LNCaP clone FGC (cell line): Measurements from ENCODE around the gene DAZL.

Experiments used
- DNase-seq: peaks from one replicate; pipeline ENCODE4 v3.0.0-alpha.2; 2011; ENCODE audit warnings: low read depth
- H3K4me3 ChIP-seq: 2 replicates; pipeline ENCODE4 v1.5.1; 2011; ENCODE audit warnings: mild to moderate bottlenecking, low read depth, low read length, control low read depth
- TF ChIP-seq, protein P1 (sequence below): IDR thresholded peaks from 2 replicates; pipeline ENCODE4 v1.5.1; 2012; ENCODE audit warnings: mild to moderate bottlenecking; ENCODE audit not compliant: control insufficient read depth, insufficient read depth; ENCODE audit errors: extremely low read depth

Gene DAZL

GRCh38 chr3:16604887-16605602 lies at the start of gene DAZL:
Gene DAZL (minus strand): TSS chr3:16605423. CDS start chr3:16605205, 218 bp downstream.
- TF ChIP-seq, protein P1, sequence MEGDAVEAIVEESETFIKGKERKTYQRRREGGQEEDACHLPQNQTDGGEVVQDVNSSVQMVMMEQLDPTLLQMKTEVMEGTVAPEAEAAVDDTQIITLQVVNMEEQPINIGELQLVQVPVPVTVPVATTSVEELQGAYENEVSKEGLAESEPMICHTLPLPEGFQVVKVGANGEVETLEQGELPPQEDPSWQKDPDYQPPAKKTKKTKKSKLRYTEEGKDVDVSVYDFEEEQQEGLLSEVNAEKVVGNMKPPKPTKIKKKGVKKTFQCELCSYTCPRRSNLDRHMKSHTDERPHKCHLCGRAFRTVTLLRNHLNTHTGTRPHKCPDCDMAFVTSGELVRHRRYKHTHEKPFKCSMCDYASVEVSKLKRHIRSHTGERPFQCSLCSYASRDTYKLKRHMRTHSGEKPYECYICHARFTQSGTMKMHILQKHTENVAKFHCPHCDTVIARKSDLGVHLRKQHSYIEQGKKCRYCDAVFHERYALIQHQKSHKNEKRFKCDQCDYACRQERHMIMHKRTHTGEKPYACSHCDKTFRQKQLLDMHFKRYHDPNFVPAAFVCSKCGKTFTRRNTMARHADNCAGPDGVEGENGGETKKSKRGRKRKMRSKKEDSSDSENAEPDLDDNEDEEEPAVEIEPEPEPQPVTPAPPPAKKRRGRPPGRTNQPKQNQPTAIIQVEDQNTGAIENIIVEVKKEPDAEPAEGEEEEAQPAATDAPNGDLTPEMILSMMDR, result no peak
- DNase-seq, result no peak
- no peak within 1 kb of the TSS for H3K4me3 ChIP-seq

- no peak for DNase-seq
- TF ChIP-seq, protein P1, result no peak
- no peak overlapping the region for H3K4me3 ChIP-seq
Observed at GRCh38 chr3:16654976-16655375, 49.8 kb upstream of the DAZL start.

DNA sequence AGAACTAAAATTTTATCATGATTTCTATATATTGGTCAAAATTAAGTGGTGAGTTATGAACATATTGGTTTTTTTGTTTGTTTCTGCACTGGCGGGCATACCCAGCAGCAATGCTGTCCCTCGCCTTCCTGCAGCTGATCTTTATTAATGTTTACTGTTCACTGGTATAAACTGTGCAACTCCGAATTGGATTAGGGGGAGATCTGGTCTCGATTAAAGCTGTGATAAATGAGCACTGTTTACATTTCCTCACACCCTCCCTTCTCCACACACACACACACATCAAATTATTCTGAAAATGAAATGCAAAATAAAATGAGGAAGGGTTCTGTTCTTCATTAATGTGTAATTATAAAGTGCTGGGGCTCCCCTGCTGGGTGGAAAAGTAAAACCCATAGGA lies 48.5 kb upstream of the DAZL start:
- no peak for DNase-seq
- TF ChIP-seq, protein P1, result no peak
- no peak overlapping the region for H3K4me3 ChIP-seq

GRCh38 chr3:16647668-16648067 lies 42.4 kb upstream of the DAZL start:
- TF ChIP-seq, protein P1, result no peak
- H3K4me3 ChIP-seq, result no peak overlapping the region
- no peak for DNase-seq

GRCh38 chr3:16639806-16640205 lies 34.6 kb upstream of the DAZL start:
- no peak for DNase-seq
- TF ChIP-seq, protein P1, result no peak

DNA sequence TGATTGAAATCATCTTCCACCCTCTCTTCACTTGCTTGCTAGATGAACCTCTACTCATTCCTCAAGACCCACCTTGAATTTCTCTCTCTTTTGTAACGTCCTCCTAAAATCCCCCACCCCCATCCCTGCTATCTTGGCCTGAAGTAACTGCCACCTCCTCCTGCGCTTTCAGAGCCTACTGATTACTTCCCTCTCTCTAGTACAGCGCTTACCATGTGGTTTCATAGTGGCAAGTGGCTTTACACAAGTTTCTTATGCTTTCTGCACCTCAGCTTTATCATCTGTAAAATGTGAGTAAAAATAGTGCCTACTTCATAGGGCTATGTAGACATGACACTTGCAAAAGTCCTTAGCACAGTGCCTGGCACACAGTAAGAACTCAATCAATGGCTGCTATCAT lies 28.7 kb upstream of the DAZL start:
- TF ChIP-seq, protein P1, result no peak
- no peak for DNase-seq
- no peak overlapping the region for H3K4me3 ChIP-seq

More at GRCh38 chr3:16639806-16640205, 34.6 kb upstream of the DAZL start:
- H3K4me3 ChIP-seq, result no peak overlapping the region

GRCh38 chr3:16632395-16632794 lies 27.2 kb upstream of the DAZL start:
- DNase-seq, result no peak
- no peak overlapping the region for H3K4me3 ChIP-seq
- TF ChIP-seq, protein P1, result no peak
